Activated CD4-positive, alpha-beta T cell treated with anti-CD3 and anti-CD28 coated beads, Interleukin-2, Interleukin-4, amounts not matched to agents 100 ng/mL and 50 ng/mL, durations not matched to agents 16 hours and 8 hours (primary cell): ENCODE data around the gene C20orf96.

Experiments used
- DNase-seq: peaks from one replicate; pipeline ENCODE4 v3.0.0-alpha.2; 2020; ENCODE audit warnings: low spot score

The C20orf96 gene

DNA sequence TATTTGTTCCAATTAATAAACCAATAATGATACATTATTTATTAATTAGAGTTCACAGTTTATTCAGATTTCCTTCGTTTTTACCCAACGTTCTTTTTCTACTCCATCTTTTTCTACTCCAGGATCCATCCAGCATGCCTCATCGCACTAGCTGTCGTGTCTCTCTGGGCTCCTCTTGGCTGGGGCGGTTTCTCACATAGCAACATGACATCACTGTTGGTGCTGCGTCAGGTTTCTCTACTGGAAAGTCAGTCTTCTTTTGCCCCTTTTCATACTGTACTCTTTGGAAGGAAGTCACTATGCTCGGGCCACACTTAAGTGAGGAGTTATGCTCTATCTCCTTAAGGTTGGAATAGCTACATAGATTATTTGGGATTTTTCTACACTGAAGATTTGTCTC, 21.1 kb upstream of the C20orf96 start:
- DNase-seq, result no peak

DNA sequence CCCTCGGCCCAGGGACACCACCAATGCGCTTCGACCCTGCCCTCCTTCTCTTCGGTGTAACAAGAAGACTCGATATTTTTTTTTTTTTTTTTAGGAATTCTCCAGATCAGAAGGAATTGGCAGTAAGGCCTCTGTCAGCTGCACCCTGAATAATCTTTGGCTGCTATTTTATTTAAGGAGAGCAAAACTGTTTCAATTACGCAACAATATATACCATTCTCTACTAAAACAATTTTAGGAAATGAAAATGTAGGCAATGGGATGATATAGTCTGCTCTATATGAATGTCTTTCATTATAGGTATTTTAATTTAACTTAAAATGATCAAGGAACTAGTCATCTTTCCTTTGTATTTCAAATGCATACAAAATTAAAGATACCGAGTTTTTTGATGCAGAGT, 20.1 kb upstream of the C20orf96 start:
- no peak for DNase-seq

DNA sequence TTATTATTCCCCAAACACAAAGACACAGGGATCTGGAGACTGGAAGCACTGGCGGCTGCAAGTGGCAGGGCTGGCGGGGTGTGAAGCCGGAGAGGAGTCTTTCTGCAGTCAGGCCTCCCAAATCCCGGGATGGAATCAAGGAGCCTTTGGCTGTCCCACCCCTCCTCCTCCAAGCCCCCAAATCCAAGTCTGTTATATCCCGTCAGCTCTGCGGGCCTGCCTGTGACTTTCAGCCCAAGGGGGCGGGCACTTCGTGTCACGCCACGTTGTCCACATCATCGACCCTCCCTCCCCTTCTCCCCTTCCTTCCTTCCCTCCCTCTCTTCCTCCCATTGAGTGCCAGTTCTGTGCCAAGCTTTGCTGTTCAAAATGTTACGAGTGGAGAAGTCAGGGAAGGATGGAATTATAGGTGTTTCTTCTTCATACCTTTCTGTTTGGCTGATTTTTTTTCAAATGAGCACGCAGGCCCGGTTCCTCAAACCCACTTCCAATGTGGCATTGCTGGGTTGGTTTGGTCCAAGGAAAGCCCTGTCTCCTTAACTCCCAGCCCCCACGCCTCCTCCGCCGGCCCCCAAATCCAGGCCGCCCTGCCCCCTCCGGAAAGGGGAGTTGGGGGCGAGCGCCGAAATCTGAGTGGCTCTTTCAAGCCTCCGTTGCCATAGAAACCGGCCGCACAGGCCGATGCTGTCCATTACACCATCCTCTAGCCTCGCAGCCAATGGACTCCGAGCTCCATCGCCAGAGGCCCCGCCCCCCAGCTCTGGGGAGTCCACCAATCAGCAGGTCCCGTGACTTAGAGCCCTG, 19.5 kb upstream of the C20orf96 start:
- peak; percentile 84 for DNase-seq

- DNase-seq, result no peak
Measured at GRCh38 chr20:309306-309840, 18.8 kb upstream of the C20orf96 start.

GRCh38 chr20:308427-309038, 18.0 kb upstream of the C20orf96 start:
- no peak for DNase-seq

DNA sequence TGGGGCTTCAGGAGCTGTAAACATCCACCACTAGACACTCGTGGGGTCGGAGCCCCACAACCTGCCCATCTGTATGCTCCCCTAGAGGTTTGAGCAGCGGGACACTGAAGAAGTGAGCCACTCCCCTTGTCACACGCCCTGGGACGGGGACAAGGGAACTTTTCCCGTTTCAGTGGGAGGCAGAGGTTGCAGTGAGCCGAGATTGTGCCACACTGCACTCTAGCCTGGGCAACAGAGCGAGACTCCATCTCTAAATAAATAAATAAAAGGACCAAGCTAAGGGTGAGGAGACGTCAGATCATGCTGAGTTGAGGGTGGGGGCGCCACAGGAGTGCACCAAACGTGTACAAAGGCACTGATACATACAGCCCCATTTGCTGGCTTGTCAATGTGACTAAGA, 15.2 kb upstream of the C20orf96 start:
- DNase-seq, result no peak

GRCh38 chr20:301886-302848, 11.6 kb upstream of the C20orf96 start:
- DNase-seq, result peak; percentile 25

- DNase-seq, result no peak
Measured at GRCh38 chr20:300345-300990, 9.9 kb upstream of the C20orf96 start.

DNA sequence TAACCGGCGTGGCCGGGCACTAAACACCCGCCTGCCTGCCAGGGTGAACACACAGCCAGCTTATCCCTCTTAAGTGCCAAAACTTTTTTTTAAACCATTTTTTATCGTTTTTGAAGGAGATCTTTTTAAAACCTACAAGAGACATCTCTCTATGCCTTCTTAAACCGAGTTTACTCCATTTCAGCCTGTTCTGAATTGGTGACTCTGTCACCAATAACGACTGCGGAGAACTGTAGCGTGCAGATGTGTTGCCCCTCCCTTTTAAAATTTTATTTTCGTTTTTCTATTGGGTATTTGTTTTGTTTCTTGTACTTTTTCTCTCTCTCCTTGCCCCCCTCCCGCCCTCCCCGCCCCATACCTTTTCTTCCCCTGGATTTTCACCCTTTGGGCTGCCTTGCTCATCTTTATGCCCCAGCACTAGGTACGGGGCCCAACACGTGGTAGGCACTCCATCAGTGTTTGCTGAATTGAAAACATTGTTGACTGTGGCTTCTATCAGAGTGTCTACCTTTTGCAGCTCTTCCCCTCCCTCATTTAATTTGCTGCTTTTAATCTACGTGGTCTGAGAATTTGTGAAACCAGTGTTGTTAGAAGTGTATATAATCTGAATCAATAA, 8.3 kb upstream of the C20orf96 start:
- no peak for DNase-seq

- DNase-seq, result peak; percentile 59
Measured at GRCh38 chr20:297925-298775, 7.6 kb upstream of the C20orf96 start.

- DNase-seq, result peak; percentile 83
Measured at GRCh38 chr20:297098-297924, 6.8 kb upstream of the C20orf96 start, which contains the start of gene ZCCHC3. ZCCHC3 (plus strand) TSS chr20:297570; CDS start chr20:297587, 17 bp downstream.

DNA sequence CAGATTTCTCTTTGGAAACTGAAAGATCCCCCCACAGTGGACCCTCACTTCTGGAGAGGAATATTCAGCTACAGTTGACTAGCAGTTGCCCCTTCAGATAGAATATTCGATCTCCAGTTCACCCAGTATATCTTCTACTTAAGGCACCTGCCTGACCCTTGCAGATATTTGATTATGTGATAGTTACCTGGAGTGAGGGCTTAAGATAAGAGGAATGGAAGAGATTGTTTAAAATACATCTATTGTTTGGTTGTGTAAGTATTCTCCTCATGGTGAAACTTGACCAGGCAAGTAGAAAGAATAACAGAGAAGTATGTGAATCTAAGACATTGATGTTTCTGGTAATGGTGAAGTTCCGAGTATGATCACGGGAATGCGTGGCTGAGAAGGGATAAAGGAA, 5.3 kb upstream of the C20orf96 start:
- DNase-seq, result no peak

DNA sequence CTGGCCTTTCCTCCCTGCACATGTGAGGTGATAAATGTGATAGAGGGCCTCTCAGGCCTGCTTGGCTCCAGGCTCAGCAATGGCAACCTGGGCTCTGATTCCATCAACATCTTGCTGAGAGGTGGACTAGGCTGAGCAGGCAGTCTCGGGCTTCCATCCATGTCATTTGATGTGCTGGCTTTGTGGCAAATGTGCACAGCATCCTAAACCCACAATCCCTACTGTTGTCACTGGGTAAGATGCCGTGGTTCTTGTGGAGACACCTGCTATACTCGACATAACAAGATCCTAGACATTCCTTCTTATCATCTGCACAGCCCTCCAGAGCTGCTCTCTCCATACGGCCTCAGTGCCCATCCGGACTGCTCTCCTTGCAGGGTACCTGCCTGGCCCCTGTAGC, 4.1 kb upstream of the C20orf96 start:
- no peak for DNase-seq

GRCh38 chr20:289693-290083, 862 bp downstream of the C20orf96 start:
- DNase-seq, result no peak

DNA sequence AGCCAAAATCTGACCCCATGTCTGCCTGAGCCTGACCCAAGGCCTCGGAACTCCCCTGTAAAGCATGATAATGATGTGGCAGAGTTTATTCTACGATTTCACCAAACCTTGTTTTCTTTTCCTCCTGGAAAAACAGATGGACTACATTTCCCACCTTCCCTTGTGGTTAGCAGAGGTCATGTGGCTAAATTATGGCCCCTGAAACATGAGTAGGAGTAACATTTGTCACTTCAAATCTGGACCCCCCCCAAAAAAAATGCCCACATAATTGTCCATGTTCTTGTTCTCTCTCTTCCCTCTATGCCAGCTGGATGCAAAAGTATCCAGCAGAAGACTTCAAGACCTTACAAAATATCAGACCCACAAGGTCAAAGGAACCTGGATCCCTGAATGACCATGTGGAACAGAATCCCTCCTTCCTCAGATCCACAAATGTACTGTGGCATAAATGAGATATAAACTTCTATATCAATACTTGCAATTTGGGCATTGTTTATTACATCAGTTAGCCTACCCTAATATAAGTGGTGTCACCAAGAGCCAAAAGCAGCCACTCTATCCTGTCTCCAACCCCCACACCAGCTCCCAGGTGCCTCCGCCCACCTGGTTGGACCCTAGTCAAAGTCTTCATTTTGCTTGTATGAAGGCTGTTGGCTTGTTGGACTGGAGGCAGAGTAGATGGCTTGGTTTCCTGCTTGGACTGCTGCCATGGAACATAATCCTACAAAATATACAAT, 1.4 kb downstream of the C20orf96 start:
- no peak for DNase-seq

- DNase-seq, result no peak
Measured at GRCh38 chr20:286508-286907, 4.0 kb downstream of the C20orf96 start.

DNA sequence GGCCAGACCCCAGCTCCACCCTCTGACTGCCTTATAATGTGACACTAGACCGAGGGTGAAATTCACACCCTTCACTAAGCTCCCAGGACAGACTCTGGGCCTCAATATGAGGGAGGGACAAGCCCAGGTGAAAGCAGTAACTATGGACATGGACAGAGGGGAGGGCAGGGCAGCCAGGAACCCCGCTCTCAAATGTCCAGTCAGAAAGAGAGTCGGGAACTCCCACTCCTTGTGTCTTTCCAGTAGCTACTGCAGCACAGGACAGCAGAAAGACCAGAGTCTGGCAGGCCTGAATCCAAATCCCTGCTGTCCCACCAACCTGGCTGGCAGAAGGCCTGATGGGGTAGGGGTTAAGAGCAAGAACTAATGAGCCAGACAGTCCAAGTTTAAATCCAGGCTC, 6.4 kb downstream of the C20orf96 start:
- no peak for DNase-seq
